ENCODE data around the gene FBXO11.

GRCh38 chr2:47842846-47843245, 63.5 kb downstream of the FBXO11 start:
- no peak for TF ChIP-seq SPI1 (IDR thresholded peaks at IDR 0.05; ENCODE audit: low read depth, low read length)
- no peak for TF ChIP-seq TAF1 (IDR thresholded peaks at IDR 0.05; ENCODE audit: low read depth, low read length)
- TF ChIP-seq PAX5 (IDR thresholded peaks at IDR 0.05; ENCODE audit: insufficient read depth, low read length, severe bottlenecking): no peak

All from GM12891 (cell line).